HG03064 (cell line): ENCODE results near the gene NCEH1.

Experiments used
- ATAC-seq: cut with Tn5 transposase; IDR thresholded peaks from one replicate; pipeline ENCODE4 v1.9.1; 2021; ENCODE audit warnings: low read depth; ENCODE audit not compliant: unreplicated experiment

NCEH1 gene

DNA sequence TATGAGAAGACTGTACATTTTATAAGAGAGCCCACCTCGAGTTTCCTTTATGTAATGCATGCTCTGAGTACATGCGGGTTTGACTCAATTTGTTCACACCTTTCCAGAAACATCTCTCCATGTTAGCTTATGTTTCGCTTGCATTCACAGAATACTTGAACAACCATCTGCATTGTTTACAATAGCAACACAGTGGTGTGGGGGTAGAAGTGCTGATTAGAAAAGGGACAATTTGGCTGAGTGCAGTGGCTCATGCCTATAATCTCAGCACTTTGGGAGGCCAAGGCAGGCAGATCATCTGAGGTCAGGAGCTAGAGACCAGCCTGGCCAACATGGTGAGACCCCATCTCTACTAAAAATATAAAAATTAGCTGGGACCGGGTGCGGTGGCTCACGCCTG is 60.9 kb downstream of the NCEH1 start:
- no peak for ATAC-seq

DNA sequence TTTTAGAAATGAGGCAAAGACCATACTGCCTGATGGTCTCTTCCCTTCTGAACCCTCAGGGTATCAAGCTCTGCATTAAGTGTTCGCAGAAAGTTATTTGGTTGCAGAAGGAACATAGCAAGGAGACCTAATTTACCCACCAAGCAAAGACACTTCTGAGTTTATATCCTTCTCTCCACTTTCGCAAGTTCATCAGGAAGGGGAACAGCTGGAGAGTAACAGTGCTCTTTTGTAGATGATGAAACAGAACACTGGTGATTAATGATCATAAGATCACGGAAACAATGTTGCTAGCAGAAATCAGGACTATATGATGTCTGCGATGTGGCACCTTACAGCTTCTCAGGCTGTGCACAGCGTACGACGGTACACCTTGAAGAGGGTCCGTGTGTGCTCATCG is 62.1 kb downstream of the NCEH1 start:
- no peak for ATAC-seq

DNA sequence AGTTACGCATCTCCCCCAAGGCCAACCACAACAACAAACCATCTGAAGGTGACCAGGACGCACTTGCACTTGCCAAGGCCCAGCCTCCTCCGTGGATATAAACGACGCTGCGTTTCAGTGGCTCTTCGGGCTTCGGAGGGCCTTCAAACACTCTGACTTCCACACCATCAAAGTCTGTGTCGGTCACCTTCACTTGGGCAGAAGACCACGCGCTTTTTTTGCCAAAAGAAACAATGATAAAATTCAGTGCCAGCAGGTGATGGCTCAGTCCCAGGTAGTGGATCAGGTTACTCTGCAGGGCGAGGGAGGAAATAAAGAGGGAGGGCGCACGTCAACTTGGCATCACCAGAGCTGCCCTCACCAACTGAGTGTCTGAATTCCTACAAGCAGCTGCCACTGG is 63.0 kb downstream of the NCEH1 start:
- no peak for ATAC-seq

DNA sequence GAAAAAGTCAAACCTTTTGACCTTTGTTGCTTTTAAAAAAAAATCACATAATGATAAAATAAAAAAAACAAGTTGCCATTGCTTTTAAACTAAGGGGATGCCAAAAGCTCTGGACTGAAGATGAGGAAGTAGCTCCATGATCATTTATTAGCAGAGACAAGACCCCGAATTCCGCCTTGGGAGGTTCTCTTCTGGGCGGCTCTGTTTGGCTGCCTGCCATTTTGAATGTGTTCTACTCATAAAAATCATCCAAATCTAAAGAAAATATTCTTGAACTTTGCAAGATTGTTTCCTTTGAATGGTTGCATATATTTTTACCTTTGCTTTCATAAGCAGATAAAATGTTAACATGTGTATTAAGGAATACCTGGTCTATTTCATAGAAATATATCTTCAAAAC is 63.8 kb downstream of the NCEH1 start:
- ATAC-seq = no peak

DNA sequence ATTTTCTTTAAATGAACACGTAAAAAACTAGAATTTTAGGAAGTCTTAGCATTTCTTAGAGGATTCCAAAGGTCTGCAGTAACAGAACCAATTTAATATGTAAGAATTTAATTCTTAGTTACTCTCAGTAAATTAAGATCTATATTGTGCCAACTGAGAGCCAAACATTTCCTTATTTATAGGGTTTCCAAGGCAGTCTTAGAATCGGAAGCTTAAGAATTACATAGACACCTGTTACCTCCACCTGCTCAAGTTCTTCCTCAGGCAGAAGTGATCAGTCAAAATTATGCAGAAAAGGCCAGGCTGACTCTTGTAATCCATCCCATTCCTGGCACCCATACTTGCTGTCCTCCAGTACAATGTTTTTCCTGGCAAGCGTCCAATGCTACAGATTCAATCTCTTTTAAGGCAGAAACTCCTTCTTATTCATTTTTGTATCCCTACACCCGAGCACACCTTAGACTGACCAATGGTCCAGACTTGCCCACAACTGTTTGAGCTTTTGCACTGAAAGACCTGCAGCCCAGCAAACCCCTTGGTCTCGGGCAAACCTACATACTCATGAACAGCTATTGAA is 64.3 kb downstream of the NCEH1 start:
- ATAC-seq = no peak

DNA sequence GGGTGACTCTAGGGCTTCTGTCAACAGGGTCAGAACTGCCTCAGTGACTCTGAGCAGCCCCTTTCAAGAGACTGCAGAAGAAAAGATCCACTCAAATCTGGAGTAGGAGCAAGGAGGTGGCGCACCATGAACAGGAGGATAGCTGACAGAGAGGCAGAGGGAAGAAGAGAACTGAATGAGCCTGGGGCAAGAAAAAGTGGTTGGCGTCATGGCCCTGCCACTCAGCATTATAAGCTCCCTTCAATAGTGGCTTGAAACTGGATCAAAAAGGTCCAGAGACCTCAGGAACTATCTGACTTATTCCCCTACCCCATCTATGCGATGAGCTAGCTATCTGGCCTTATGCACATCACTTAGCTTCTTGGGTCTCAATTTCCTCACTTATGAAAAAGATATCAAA is 66.6 kb downstream of the NCEH1 start:
- no peak for ATAC-seq

DNA sequence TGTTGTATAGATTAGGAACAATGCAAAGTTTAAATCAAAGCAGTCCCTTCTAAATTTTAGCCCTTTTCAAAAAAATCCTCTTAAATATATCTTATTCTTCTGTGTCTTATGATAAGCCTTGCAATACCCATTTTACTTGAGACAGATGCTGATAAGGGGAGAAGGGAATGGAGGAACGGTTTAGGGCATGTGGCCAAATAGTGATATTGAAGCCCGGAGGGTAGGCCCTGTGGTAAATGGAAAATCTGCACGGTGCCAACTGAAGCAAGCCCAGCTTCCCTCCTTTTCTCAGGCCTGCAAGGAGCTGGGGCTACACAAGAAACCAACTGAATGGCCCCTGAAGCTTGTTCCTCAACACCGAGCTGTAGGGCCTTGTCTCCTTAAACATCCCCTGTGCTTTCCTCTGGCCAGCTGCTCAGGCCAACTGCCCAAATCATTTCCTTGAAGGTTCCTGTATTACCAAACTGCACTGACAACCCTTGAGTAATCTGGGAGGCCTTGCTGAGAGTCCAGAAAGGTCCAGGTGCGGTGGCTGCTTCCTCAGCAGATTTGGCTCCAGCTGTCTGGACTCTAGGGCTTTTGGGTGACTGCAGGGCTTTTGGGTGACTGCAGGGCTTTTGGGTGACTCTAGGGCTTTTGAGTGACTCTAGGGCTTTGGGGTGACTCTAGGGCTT is 67.2 kb downstream of the NCEH1 start:
- no peak for ATAC-seq

DNA sequence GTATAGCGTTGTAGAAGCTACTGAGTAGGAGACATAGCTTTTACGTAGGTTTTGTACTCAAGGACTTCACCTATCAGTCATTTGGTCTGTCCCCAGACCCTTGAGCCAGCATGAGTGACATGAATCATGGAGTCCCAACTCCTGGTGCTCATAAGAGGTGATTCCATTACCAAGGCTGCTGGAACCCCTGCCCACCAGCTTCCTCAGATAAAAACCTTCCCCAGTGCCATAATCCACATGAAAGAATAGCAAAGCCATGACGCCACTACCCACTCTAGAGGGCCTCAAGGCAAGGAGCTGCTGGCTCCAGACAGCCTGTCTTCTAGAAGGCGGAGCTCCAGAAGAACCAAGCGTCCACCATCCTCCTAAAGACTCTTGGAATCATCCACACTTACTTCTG is 69.6 kb downstream of the NCEH1 start:
- no peak for ATAC-seq

DNA sequence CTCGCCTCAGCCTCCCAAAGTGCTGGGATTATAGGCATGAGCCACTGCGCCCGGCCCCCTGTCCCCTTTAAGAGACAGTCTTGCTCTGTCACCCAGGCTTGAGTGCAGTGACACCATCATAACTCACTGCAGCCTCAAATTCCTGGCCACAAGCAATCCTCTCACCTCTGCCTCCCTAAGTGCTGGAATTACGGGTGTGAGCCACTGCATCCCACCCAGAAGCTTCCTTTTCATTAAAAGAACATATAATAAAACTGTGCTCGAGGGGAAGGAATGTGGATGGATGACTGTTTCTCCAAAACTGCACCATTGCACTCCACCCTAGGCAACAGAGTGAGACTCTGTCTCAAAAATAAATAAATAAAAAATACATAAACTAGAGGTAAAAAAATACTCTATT is 70.1 kb downstream of the NCEH1 start:
- no peak for ATAC-seq

DNA sequence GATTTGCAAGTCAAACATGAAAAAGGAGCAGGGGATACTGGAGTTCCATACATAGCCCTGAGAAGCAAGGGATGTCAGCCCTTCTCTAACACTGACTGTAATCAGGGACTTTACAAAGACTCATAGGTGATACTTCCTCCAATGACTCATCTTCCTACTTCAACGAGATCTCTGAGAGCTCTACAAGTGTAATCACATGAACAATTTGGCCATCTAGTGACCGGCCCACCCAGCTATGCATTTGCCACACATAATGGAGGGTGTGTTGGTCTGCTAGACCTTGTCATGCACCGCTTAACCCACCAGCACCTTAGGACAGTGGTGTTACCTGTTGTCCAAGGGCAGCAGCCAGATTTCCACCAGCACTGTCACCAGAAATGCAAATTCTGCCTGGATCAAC is 75.3 kb downstream of the NCEH1 start:
- peak; percentile 98 for ATAC-seq

DNA sequence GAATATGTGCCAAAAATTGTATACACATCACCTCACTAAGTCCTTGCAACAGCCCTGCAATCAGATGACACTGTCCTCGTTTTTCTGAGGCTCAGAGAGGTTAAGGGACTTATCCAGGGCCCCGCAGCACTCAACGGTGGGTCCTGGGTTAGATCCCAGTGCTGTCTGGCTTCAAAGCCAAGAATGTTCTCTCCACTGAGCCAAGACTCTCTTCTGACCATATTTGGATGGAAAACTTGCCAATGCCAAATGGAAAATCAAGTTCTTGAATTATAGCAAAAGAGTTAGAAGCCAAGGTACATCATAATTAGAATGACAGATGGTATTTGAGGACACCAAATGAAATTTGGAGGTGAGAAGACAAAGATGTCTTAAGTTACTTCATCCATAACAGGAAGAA is 75.9 kb downstream of the NCEH1 start:
- no peak for ATAC-seq

DNA sequence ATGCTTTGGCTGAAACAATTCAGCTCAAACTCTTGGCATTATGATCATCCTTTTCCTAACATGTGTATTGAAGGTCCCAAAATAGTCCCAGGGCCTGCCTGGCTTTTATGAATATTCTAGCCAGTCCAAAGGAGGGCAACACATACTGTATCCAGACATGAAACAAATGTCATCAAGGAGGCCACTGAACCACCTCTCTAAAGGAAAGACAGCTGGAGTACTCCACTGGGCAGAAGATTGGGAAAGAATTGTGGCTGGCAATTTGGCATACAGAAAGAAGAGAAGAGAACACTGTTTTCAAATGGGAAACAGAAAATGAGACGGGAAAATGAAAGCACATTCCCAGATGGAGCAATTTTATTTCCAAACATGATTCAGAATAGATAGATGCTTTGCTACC is 80.6 kb downstream of the NCEH1 start:
- no peak for ATAC-seq

DNA sequence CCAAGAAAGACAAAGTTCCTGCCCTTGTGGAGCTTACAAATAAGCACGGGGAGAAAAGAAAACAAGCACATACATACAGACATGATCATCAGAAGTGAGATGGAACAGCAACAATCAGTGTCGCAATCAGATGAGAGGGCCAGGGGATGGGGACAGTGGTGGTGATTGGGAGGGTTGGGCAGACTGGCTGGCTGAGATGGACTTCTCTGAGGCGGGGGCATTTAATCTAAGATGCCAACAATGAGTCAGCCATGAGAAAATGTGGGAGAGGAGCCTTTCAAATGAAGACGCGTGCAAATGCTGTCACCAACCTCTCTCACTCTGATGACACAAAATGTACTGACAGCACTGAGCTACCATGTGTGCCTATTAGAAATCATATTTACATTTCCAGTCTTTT is 81.4 kb downstream of the NCEH1 start:
- ATAC-seq = no peak

DNA sequence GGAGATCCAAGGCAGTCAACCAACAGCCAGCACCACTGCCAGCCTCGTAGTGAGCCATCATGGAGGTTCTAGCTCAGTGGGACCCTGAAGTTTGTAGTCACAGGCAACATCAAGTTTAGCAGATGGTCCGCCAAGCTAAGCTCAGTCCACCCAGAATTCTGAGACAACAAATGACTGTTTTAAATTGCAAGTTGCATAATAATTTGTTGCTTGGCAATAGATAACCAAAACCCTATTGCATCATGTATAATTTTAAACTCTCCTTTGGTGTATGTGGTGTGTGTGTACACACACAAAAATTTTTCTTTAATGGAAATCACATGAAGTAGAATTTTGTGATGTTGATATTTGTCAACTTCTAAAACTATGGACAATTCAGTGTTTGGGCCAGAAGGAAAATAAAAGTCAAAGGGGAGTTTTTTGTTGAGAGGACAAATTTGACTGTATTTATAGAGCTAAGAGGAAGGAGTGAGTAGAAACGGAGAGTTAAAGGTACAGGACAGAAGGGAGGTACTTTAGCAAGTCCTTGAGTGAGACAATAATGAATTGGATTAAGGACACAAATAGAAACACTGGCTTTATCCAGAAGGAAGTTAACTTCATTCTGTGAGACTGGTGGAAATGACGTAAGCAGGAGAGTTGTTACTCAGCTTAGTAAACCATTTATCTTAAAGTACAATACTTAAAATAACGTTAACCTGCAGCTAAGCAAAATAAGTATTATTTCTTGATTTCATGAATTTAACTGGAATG is 83.6 kb downstream of the NCEH1 start:
- ATAC-seq = no peak

DNA sequence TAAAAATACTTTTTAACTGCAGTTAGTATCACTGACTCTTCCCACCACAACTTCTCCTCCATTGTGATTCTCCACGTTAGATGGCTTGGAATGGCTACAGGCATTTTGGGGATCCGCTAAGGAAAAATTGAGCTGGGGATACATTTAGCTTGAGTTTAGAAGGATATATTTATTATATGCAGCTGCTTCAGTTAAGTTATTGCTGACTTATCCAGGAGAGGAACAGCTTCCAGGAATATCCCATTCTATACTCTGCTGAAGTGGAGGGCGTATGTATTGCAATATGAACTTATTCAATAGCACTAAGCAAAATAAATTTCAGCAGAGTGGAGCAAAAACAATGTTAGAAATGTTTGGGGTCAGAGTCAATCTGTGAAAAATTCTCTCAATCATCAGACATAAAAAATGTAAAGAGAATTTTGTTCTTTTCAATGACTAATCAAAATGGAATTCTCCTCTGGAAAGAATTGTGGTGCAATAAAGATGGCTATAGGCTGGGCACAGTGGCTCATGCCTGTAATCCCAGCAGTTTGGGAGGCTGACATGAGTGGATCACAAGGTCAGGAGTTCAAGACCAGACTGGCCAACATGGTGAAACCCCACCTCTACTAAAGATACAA is 84.7 kb downstream of the NCEH1 start:
- no peak for ATAC-seq

DNA sequence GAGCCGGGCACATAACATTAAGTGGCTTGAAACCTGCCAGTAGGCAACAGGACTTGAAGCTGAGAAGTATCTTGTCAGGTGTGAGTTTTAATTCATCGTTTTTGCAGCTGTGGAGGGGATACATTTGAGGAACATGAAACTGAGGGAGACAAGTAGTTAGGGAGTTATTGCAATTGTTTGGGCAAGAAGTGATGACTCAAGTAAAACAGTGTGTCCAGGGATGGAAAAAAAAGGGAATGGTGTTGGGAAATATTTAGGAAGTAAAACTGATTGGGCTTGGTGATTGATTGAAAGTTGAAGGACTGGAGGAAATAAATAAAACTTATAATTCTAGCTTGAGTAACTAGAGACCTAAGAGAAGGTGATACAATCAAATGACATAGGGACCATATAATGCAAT is 85.5 kb downstream of the NCEH1 start:
- no peak for ATAC-seq

DNA sequence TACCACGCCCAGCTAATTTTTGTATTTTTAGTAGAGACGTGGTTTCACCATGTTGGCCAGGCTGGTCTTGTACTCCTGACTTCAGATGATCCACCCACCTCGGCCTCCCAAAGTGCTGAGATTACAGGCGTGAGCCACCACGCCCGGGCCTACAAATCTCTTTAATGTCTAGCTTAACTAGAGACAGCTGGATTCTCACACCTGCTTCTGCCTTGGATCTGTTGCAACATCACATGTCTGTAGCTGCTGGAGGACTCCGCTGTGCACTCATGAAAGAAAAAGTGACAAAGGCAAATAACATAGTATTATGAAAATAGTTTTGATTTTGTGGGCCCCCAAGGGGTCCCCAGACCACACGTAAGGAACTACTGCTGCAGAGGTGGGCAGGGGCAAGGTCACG is 85.9 kb downstream of the NCEH1 start:
- ATAC-seq = no peak

DNA sequence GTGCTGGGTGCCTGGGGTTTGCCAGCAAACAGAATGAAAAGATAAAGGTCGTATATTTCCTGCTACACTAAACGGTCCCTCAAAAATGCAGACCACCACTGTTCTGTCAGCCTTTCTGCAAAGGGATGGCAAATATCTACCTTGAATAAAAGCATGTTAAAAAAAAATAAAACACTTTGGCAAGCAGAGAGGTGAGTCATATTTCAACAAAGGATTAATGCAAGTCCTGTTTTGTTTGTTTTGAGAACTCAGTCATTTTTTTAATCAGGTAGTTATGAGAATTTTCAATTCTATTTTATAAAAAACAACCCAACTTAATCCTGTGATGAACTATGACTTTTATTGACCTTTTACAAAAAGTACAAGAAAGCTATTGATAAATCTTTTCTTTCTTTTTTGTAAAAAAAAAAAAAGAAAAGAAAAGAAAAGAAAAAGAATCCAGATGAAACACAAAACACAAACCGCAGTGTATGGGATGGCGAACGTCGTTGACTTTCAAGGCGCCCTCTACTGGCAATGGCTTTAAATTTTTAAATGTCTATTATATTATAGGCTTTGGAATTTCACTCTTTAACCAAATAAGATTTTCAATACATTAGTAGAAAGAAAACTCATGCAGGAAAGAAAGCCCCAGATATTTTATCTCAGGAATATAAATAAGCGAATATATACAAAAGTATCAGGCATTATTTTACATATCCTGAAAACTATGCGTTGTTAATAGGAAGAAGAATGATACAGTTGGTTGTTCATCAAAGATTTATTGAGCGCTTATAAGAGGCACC is 87.8 kb downstream of the NCEH1 start:
- no peak for ATAC-seq

DNA sequence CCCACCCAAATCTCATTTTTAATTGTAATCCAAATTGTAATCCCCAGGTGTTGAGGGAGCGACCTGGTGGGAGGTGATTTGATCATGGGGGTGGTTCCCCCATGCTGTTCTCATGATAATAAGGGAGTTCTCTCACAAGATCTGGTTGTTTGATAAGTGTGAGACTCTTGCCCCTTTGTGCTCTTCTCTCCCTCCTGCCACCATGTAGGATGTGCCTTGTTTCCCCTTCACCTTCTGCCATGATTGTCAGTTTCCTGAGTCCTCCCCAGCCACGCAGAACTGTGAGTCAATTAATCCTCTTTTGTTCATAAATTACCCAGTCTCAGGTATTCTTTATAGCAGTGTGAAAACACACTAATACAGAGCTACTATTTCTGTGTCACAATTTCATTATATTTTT is 88.7 kb downstream of the NCEH1 start:
- ATAC-seq = no peak

DNA sequence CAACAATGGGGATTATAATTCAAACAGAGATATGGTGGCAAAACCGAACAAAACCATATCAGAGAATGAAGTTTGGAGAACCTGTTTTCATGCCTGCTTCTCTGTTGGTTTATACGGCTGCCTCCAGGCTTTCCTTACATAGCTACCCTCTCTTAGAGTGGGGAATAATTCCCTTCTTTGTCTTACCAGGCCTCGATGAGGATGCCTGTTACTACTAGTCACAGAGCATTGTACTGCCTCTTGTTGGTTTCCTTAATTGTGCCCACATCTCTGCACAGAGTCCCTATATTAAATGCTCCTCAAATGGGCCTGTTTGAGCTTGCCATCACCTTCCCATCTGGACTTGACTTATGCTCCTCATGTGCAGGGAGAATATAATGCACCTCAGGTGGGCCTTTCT is 92.9 kb downstream of the NCEH1 start:
- no peak for ATAC-seq
